Tibial nerve (tissue), 4 donors: ENCODE results near the gene NUP85. TPM values are rescaled to one million over a fixed set of nuclear protein-coding genes. Genes with fewer than 3 reads are reported as not detected.
A peak's percentile ranks its signal among the peaks of the same experiment; 100 is the strongest.

ENCODE experiments used
- DNase-seq, 2 donors: peaks; one replicate each; pipeline ENCODE4 v3.0.0-alpha.2; 2019; ENCODE audit warnings: low spot score in 2 of 2
- H3K27ac ChIP-seq, 4 donors: fragments of 200-600 bp; sonication (generic) in 3 of 4; one replicate each; pipeline ENCODE4 v1.5.1; 2017 to 2019; ENCODE audit warnings: mild to moderate bottlenecking in 1 of 4
- H3K27me3 ChIP-seq, 2 donors: fragments of 200-600 bp; sonication (generic) in 1 of 2; one replicate each; pipeline versions ENCODE4 v1.5.1 to v1.6.0; 2017 to 2019
- H3K36me3 ChIP-seq, 3 donors: fragments of 200-600 bp; sonication (generic); one replicate each; pipeline ENCODE4 v1.5.1; 2018 to 2019
- H3K4me1 ChIP-seq, 4 donors: fragments of 200-600 bp; sonication (generic) in 3 of 4; one replicate each; pipeline ENCODE4 v1.5.1; 2017 to 2019
- H3K4me3 ChIP-seq, 4 donors: fragments of 200-600 bp; sonication (generic) in 3 of 4; one replicate each; pipeline ENCODE4 v1.5.1; 2017 to 2019; ENCODE audit warnings: mild to moderate bottlenecking in 1 of 4, moderate library complexity in 1 of 4
- H3K9me3 ChIP-seq, 4 donors: fragments of 200-600 bp; sonication (generic) in 3 of 4; one replicate each; pipeline ENCODE4 v1.5.1; 2017 to 2019
- CTCF ChIP-seq, 5 experiments: fragments of 200-600 bp in 3 of 5; fragments of 450-650 bp in 2 of 5; sonication (generic) in 3 of 5; IDR thresholded peaks; one replicate each; pipeline ENCODE4 v1.5.1; 2016 to 2019; ENCODE audit warnings: antibody characterized with exemption in 5 of 5, mild to moderate bottlenecking in 3 of 5, moderate library complexity in 2 of 5
- EP300 ChIP-seq, 2 donors: sonication (generic); formaldehyde crosslinking; IDR thresholded peaks; one replicate each; pipeline ENCODE4 v1.6.1; 2017; ENCODE audit warnings: antibody characterized with exemption in 2 of 2, mild to moderate bottlenecking in 1 of 2
- POLR2A ChIP-seq, 2 donors: fragments of 450-650 bp; IDR thresholded peaks; one replicate each; pipeline ENCODE4 v1.6.1; 2017; ENCODE audit warnings: antibody characterized with exemption in 2 of 2, mild to moderate bottlenecking in 2 of 2, moderate library complexity in 2 of 2
- WGBS, 2 donors: methylation state at CpG; one replicate each; pipeline ENCODE4 v1.1.5; 2018; 5-methylcytosine and 5-hydroxymethylcytosine counted together
- total RNA-seq, 4 donors: library from RNA; depleted of rRNA; stranded (reverse); fragments of >200 nt; gene quantifications; one replicate each; pipeline ENCODE4 v1.1.0, GENCODE V29; 2016

Gene NUP85
- total RNA-seq, 4 donors from 2014 or later: 38.1 to 68.6 (median 53.2) TPM

GRCh38 chr17:75219815-75220214 lies 14.3 kb downstream of the NUP85 start:
- 100% methylated on average over 3 of the region's 3 CpGs for WGBS, 2 donors
- TF ChIP-seq EP300 (IDR thresholded peaks at IDR 0.05) (no peak), POLR2A (IDR thresholded peaks at IDR 0.05) (no peak), CTCF (IDR thresholded peaks at IDR 0.05) (no peak)
- peaks cover 0 to 91% (median 30%) of the 10 kb centered on the region in 3 donors for H3K36me3 ChIP-seq
- no peaks in the 10 kb centered on the region for H3K27me3 ChIP-seq
- no peaks in the 10 kb centered on the region for H3K9me3 ChIP-seq
- H3K4me3 ChIP-seq: no peak overlapping the region
- no peak overlapping the region for H3K27ac ChIP-seq
- DNase-seq: no peak
- H3K4me1 ChIP-seq: no peaks in the 10 kb centered on the region

DNA sequence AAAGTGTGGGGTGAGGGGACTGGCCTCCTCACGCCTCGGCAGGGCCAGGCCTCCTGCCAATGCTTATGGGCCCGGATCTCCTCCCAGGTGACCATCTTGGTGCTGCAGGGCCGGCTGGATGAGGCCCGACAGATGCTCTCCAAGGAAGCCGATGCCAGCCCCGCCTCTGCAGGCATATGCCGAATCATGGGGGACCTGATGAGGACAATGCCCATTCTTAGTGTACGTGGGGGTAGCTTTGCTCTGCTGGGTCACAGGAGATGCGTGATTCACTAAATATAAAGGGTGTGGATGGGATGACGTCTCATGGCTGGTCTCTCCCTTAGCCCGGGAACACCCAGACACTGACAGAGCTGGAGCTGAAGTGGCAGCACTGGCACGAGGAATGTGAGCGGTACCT lies 19.5 kb downstream of the NUP85 start:
- Histone ChIP-seq H3K9me3 (no peaks in the 10 kb centered on the region), H3K4me3 (no peak overlapping the region), H3K4me1 (no peaks in the 10 kb centered on the region), H3K27ac (no peak overlapping the region), H3K36me3 (peaks cover 4 to 89% (median 12%) of the 10 kb centered on the region in 3 donors), H3K27me3 (no peaks in the 10 kb centered on the region)
- 71 to 74% methylated on average over 14 of the region's 14 CpGs for WGBS, 2 donors
- no peak for TF ChIP-seq POLR2A (IDR thresholded peaks at IDR 0.05)
- no peak for TF ChIP-seq EP300 (IDR thresholded peaks at IDR 0.05)
- no peak for TF ChIP-seq CTCF (IDR thresholded peaks at IDR 0.05)
- DNase-seq: no peak

DNA sequence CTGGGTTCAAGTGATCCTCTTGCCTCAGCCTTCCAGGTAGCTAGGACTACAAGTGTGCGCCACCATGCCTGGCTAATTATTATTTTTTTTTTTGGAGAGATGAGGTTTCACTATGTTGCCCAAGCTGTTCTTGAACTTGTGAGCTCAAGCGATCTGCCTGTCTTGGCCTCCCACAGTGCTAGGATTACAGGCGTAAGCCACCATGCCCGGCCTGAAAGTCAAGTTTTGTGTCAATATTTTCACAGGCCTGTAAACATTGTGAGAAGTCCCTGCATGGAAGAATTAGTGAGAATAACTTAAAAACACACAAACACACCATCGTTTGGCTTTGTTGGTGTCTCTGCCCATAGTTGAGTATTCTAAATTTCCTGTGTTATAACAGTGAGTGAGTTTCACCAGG lies 22.2 kb downstream of the NUP85 start:
- peaks cover 4 to 97% (median 25%) of the 10 kb centered on the region in 3 donors for H3K36me3 ChIP-seq
- WGBS, 2 donors: 84 to 85% methylated on average over 5 of the region's 5 CpGs
- no peak for DNase-seq
- peak overlapping the region in 1 of 4 donors; percentile 40 for H3K27ac ChIP-seq
- no peak overlapping the region for H3K4me3 ChIP-seq
- H3K9me3 ChIP-seq: no peaks in the 10 kb centered on the region
- H3K4me1 ChIP-seq: no peaks in the 10 kb centered on the region
- H3K27me3 ChIP-seq: no peaks in the 10 kb centered on the region
- TF ChIP-seq POLR2A (IDR thresholded peaks at IDR 0.05) (no peak), EP300 (IDR thresholded peaks at IDR 0.05) (no peak), CTCF (IDR thresholded peaks at IDR 0.05) (no peak)

DNA sequence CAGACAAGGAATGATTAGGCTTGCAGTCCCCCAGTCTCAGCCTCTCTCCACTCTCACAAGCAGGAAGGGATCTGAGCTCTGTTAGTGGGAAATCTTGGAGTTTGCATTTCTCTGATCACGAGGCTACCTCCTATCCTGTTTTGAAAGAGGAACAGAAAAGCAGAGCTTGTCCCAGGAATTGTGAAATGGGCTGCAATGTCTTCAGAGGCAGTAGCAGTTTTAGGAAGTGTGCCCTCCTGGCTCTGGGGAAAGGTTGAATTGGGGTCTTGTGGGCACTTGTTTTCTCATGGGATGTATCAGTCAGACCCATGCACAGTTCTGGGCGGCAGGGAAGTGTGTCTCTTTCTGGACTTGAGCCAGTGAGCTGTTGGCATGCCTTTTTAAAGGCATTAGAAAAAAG lies 22.8 kb downstream of the NUP85 start:
- H3K36me3 ChIP-seq: peaks cover 4 to 96% (median 29%) of the 10 kb centered on the region in 3 donors

DNA sequence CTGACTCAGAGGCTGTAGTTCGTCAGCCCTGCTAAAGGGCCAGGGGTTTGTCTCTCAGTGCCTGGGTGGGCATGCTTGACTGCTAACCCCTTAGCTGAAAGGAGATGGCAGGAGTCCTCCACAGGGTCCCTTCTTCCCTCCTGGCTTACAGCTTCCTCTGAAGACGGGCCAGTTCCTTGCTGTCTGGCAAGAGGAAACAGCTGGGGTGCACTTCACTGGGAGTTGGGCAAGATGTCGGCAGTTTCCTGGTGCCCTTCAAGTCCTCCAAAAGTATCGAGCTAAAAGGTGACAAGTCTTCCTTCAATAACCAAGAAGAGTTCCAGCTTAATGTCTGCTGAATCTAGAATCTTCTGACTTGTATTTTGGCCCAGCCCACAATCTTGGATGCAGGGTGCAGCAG lies 23.4 kb downstream of the NUP85 start:
- TF ChIP-seq POLR2A (IDR thresholded peaks at IDR 0.05): no peak
- no peak for TF ChIP-seq EP300 (IDR thresholded peaks at IDR 0.05)
- TF ChIP-seq CTCF (IDR thresholded peaks at IDR 0.05): no peak
- Histone ChIP-seq H3K36me3 (peaks cover 4 to 95% (median 29%) of the 10 kb centered on the region in 3 donors), H3K27ac (peak overlapping the region in 2 of 4 donors; percentile 40 to 75), H3K4me3 (no peak overlapping the region), H3K9me3 (no peaks in the 10 kb centered on the region), H3K27me3 (no peaks in the 10 kb centered on the region), H3K4me1 (no peaks in the 10 kb centered on the region)
- WGBS, 2 donors: 57 to 76% methylated on average over 4 of the region's 4 CpGs
- no peak for DNase-seq

More for the DNA sequence above, 22.8 kb downstream of the NUP85 start:
- H3K4me3 ChIP-seq: no peak overlapping the region
- H3K27ac ChIP-seq: peak overlapping the region in 1 of 4 donors; percentile 40
- 32 to 46% methylated on average over 2 of the region's 2 CpGs for WGBS, 2 donors
- H3K9me3 ChIP-seq: no peaks in the 10 kb centered on the region
- DNase-seq: peak in 1 of 2 donors; percentile 41
- H3K4me1 ChIP-seq: no peaks in the 10 kb centered on the region
- peak in 1 of 2 donors; percentile 80 for TF ChIP-seq EP300 (IDR thresholded peaks at IDR 0.05)
- no peak for TF ChIP-seq CTCF (IDR thresholded peaks at IDR 0.05)
- no peaks in the 10 kb centered on the region for H3K27me3 ChIP-seq
